Measurements from ENCODE around the gene ADAMTS6. TPM values are rescaled to one million over a fixed set of nuclear protein-coding genes. Genes with fewer than 3 reads are reported as not detected.

The ADAMTS6 gene
- total RNA-seq, 1 experiment from 2014 or later = 0.23 TPM

DNA sequence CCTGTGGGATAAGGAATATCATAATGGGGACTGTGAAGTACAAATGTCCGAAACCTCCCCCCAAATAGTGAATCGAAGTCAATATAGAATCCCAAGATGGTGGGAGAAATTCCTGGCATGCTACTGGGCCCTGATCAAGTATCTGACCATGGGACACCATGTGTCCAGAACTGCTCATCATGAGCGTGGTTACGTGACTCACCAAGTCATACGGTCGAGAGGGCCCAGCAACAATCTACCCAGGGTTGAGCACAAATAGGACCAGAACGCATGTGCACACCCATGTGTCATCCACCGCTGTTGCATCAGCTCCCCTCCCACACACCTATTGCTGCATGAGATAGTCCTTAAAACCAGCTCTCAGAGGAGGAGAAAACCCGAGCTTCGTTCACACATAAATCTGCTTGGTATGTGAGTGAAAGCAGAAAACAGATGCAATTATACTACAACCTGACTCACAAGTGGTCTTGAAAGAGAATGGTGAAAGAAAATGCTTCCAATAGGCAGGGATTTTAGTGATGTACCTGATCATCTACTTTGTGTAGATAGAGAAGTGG, 359.8 kb downstream of the ADAMTS6 start:
- H3K27me3 ChIP-seq (replicated peaks; ENCODE audit: control insufficient read depth, insufficient read depth, low read length) = no peaks in the 10 kb centered on the region
- ChIA-PET POLR2A (no interaction called here), CTCF (no interaction called here)
- H3K27me3 Mint-ChIP-seq (ENCODE audit: insufficient read depth, unreplicated experiment) = no peaks in the 10 kb centered on the region
- H3K4me1 ChIP-seq = no peaks in the 10 kb centered on the region
- no peak overlapping the region for H3K4me3 ChIP-seq (ENCODE audit: low read depth, low read length)
- no TSS peak for BruUV-seq (replicated peaks)
- no peak overlapping the region for H3K4me3 Mint-ChIP-seq (ENCODE audit: unreplicated experiment)
- no peaks in the 10 kb centered on the region for H3K9me3 ChIP-seq
- no peak for TF ChIP-seq CTCF (IDR thresholded peaks at IDR 0.05; ENCODE audit: insufficient read depth in 1 of 2, low read depth in 1 of 2, low read length in 1 of 2, severe bottlenecking in 1 of 2, unreplicated experiment in 1 of 2)
- no peaks in the 10 kb centered on the region for H3K36me3 ChIP-seq (ENCODE audit: control insufficient read depth, insufficient read depth, low read length)
- no peak overlapping the region for H3K27ac Mint-ChIP-seq (ENCODE audit: unreplicated experiment)
- H3K36me3 Mint-ChIP-seq (ENCODE audit: insufficient read depth, unreplicated experiment) = no peaks in the 10 kb centered on the region
- H3K9me3 Mint-ChIP-seq (ENCODE audit: unreplicated experiment) = peaks cover 11% of the 10 kb centered on the region
- intact Hi-C loops (cut with micrococcal nuclease; ENCODE audit: unreplicated experiment) = no loop called here
- no peak for DNase-seq
- H3K4me1 Mint-ChIP-seq (ENCODE audit: low read depth, unreplicated experiment) = no peaks in the 10 kb centered on the region

GRCh38 chr5:65120371-65120967, 361.3 kb downstream of the ADAMTS6 start:
- no peak for TF ChIP-seq CTCF (IDR thresholded peaks at IDR 0.05; ENCODE audit: insufficient read depth in 1 of 2, low read depth in 1 of 2, low read length in 1 of 2, severe bottlenecking in 1 of 2, unreplicated experiment in 1 of 2)
- DNase-seq = no peak
- intact Hi-C loops (cut with micrococcal nuclease; ENCODE audit: unreplicated experiment) = no loop called here
- no peak overlapping the region for H3K27ac Mint-ChIP-seq (ENCODE audit: unreplicated experiment)
- no TSS peak for BruUV-seq (replicated peaks)
- no peak overlapping the region for H3K4me3 Mint-ChIP-seq (ENCODE audit: unreplicated experiment)
- H3K4me3 ChIP-seq (ENCODE audit: low read depth, low read length) = no peak overlapping the region
- CTCF ChIA-PET = no interaction called here
- no peaks in the 10 kb centered on the region for H3K9me3 ChIP-seq
- no peaks in the 10 kb centered on the region for H3K27me3 Mint-ChIP-seq (ENCODE audit: insufficient read depth, unreplicated experiment)
- peaks cover 21% of the 10 kb centered on the region for H3K9me3 Mint-ChIP-seq (ENCODE audit: unreplicated experiment)
- H3K27me3 ChIP-seq (replicated peaks; ENCODE audit: control insufficient read depth, insufficient read depth, low read length) = no peaks in the 10 kb centered on the region
- POLR2A ChIA-PET = no interaction called here
- H3K36me3 ChIP-seq (ENCODE audit: control insufficient read depth, insufficient read depth, low read length) = no peaks in the 10 kb centered on the region
- H3K4me1 ChIP-seq = no peaks in the 10 kb centered on the region
- H3K36me3 Mint-ChIP-seq (ENCODE audit: insufficient read depth, unreplicated experiment) = no peaks in the 10 kb centered on the region
- no peaks in the 10 kb centered on the region for H3K4me1 Mint-ChIP-seq (ENCODE audit: low read depth, unreplicated experiment)

DNA sequence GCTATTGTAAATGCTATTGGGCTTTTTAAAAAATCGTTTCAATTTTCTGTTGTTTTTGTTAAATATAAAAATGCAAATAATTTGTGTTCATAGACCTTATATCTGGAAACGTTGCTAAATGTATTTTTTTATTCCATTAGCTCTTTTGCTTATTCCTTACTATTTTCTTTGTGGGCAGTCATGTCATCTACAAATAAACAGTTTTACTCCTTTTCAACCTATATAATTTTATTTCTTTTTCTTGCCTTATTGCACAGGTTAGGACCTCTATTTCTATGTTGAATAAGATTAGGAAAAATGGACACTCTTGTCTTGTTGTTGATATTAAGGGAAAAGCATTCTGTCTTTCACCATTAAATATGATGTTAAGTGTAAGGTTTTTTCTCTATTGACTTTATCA, 364.2 kb downstream of the ADAMTS6 start:
- no peaks in the 10 kb centered on the region for H3K4me1 ChIP-seq

More for the DNA sequence above, 364.2 kb downstream of the ADAMTS6 start:
- intact Hi-C loops (cut with micrococcal nuclease; ENCODE audit: unreplicated experiment) = no loop called here
- no peaks in the 10 kb centered on the region for H3K27me3 ChIP-seq (replicated peaks; ENCODE audit: control insufficient read depth, insufficient read depth, low read length)
- H3K36me3 ChIP-seq (ENCODE audit: control insufficient read depth, insufficient read depth, low read length) = no peaks in the 10 kb centered on the region
- Mint-ChIP-seq H3K4me3 (ENCODE audit: unreplicated experiment) (no peak overlapping the region), H3K27me3 (ENCODE audit: insufficient read depth, unreplicated experiment) (no peaks in the 10 kb centered on the region), H3K27ac (ENCODE audit: unreplicated experiment) (no peak overlapping the region), H3K4me1 (ENCODE audit: low read depth, unreplicated experiment) (no peaks in the 10 kb centered on the region), H3K9me3 (ENCODE audit: unreplicated experiment) (peaks cover 21% of the 10 kb centered on the region), H3K36me3 (ENCODE audit: insufficient read depth, unreplicated experiment) (no peaks in the 10 kb centered on the region)
- H3K9me3 ChIP-seq = no peaks in the 10 kb centered on the region
- TF ChIP-seq CTCF (IDR thresholded peaks at IDR 0.05; ENCODE audit: insufficient read depth in 1 of 2, low read depth in 1 of 2, low read length in 1 of 2, severe bottlenecking in 1 of 2, unreplicated experiment in 1 of 2) = no peak
- ChIA-PET CTCF (no interaction called here), POLR2A (no interaction called here)
- BruUV-seq (replicated peaks) = no TSS peak
- H3K4me3 ChIP-seq (ENCODE audit: low read depth, low read length) = no peak overlapping the region
- DNase-seq = no peak
